WERI-Rb-1 (cell line): ENCODE results near the gene ABLIM2.

Source experiments
- DNase-seq: peaks from one replicate; pipeline ENCODE4 v3.0.0-alpha.2; 2020
- H3K27ac ChIP-seq: fragments of 250-450 bp; sonication (Bioruptor Pico); 2 replicates; pipeline ENCODE4 v1.5.1; 2020; ENCODE audit warnings: mild to moderate bottlenecking, moderate library complexity
- H3K27me3 ChIP-seq: fragments of 250-450 bp; sonication (Bioruptor Pico); 2 replicates; pipeline ENCODE4 v1.5.1; 2021; ENCODE audit warnings: mild to moderate bottlenecking, low read depth, moderate library complexity; ENCODE audit not compliant: insufficient read depth, severe bottlenecking
- H3K36me3 ChIP-seq: fragments of 250-450 bp; sonication (Bioruptor Pico); 2 replicates; pipeline ENCODE4 v1.5.1; 2020; ENCODE audit warnings: mild to moderate bottlenecking, moderate library complexity
- H3K4me3 ChIP-seq: 2 replicates; pipeline ENCODE4 v1.5.1; 2011; ENCODE audit warnings: low read depth, mild to moderate bottlenecking, control low read depth, low read length
- H3K9me3 ChIP-seq: fragments of 250-450 bp; sonication (Bioruptor Pico); 2 replicates; pipeline ENCODE4 v1.5.1; 2021; ENCODE audit warnings: mild to moderate bottlenecking, moderate library complexity; ENCODE audit not compliant: severe bottlenecking
- TF ChIP-seq, protein P1 (sequence below): IDR thresholded peaks from 2 replicates; pipeline ENCODE4 v1.5.1; 2011; ENCODE audit warnings: low read depth, mild to moderate bottlenecking, control low read depth, inconsistent platforms, low read length

The ABLIM2 gene

GRCh38 chr4:8121292-8122015 is 37.2 kb downstream of the ABLIM2 start:
- Histone ChIP-seq H3K9me3 (no peaks in the 10 kb centered on the region), H3K36me3 (no peaks in the 10 kb centered on the region), H3K27me3 (no peaks in the 10 kb centered on the region), H3K4me3 (no peak overlapping the region), H3K27ac (no peak overlapping the region)
- no peak for DNase-seq
- TF ChIP-seq, protein P1, sequence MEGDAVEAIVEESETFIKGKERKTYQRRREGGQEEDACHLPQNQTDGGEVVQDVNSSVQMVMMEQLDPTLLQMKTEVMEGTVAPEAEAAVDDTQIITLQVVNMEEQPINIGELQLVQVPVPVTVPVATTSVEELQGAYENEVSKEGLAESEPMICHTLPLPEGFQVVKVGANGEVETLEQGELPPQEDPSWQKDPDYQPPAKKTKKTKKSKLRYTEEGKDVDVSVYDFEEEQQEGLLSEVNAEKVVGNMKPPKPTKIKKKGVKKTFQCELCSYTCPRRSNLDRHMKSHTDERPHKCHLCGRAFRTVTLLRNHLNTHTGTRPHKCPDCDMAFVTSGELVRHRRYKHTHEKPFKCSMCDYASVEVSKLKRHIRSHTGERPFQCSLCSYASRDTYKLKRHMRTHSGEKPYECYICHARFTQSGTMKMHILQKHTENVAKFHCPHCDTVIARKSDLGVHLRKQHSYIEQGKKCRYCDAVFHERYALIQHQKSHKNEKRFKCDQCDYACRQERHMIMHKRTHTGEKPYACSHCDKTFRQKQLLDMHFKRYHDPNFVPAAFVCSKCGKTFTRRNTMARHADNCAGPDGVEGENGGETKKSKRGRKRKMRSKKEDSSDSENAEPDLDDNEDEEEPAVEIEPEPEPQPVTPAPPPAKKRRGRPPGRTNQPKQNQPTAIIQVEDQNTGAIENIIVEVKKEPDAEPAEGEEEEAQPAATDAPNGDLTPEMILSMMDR: no peak

DNA sequence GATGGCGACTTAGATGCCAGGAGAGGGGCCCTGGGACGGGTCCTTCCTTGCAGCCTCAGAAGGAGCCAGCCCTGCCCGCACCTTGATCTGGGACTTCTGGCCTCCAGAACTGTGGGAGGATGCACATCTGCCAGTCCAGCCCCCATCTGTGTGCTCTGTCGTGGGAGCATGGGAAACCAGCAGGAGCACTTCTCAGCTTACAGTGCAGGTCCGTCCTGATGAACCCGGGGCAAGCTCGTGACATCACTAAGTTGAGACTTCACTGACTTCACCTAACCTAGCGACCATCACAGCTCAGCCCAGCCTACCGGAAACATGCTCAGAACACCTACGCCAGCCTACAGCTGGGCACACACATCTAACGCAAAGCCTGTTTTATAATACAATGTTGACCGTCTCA is 38.1 kb downstream of the ABLIM2 start:
- no peak for DNase-seq
- Histone ChIP-seq H3K4me3 (no peak overlapping the region), H3K36me3 (no peaks in the 10 kb centered on the region), H3K27me3 (no peaks in the 10 kb centered on the region), H3K27ac (no peak overlapping the region), H3K9me3 (no peaks in the 10 kb centered on the region)
- TF ChIP-seq, protein P1: no peak

DNA sequence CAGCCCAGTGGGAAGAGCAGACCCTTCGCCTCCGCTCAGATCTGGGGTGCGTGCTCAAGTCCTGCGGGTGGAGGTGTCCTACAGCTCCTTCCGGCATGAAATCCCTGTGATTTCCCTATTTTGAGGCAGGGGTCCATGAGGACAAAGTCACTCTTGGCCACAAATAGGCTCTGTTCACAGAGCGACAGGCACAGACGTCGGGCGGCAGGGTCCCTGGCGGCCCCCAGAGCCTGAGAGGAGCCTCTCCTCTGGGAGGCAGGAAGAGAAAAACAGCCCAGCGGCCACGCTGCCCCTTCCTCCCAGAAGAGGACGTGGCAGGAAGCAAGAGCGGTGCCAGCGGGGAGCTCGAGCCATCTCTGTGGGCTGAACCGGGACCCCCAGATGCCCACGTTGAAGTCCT is 38.7 kb downstream of the ABLIM2 start:
- no peaks in the 10 kb centered on the region for H3K27me3 ChIP-seq
- no peak for DNase-seq
- TF ChIP-seq, protein P1: no peak
- H3K4me3 ChIP-seq: no peak overlapping the region
- no peaks in the 10 kb centered on the region for H3K9me3 ChIP-seq
- no peaks in the 10 kb centered on the region for H3K36me3 ChIP-seq
- no peak overlapping the region for H3K27ac ChIP-seq

DNA sequence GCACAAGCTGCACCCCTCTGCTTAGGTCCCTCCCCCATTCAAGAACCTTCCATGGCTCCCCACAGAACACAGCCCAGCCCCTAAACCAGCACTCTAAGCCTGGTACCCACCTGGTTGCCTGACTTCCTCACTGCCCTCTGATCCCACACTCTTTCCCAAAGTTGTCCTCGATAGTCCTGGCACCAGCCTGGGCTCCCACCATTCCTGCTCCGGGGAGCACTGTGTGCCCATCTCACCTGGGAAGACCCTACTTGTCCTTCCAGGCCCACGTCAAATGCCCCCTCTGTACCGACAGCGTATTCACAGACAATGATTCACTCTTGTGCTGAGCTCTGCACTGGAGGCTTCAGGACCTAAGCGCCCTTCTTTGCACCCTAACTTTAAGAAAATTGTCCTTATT is 40.1 kb downstream of the ABLIM2 start:
- H3K4me3 ChIP-seq: no peak overlapping the region
- no peaks in the 10 kb centered on the region for H3K27me3 ChIP-seq
- DNase-seq: no peak
- H3K36me3 ChIP-seq: no peaks in the 10 kb centered on the region
- H3K27ac ChIP-seq: no peak overlapping the region
- no peaks in the 10 kb centered on the region for H3K9me3 ChIP-seq
- TF ChIP-seq, protein P1: no peak

DNA sequence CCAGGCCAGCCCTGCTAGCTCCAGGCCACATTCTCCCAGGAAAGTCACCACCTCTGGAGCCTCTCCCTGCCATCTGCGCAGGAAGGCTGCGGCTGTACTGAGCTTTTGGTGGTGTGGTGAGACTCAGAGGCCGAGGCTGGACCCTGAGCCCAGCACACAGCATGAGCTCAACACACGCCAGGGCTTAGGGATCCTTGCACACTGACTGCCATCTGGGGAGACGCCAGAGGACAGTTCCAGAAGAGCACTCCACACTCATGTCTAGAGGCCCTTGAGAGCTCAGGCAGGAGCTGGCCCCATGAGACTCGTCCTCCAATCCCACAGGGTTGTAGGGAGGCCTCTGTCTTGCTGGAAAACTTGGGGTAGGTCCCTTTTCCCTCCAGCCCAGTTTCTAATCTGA is 40.6 kb downstream of the ABLIM2 start:
- H3K9me3 ChIP-seq: no peaks in the 10 kb centered on the region
- DNase-seq: no peak
- H3K36me3 ChIP-seq: no peaks in the 10 kb centered on the region
- no peak overlapping the region for H3K4me3 ChIP-seq
- TF ChIP-seq, protein P1: no peak
- no peak overlapping the region for H3K27ac ChIP-seq
- no peaks in the 10 kb centered on the region for H3K27me3 ChIP-seq

DNA sequence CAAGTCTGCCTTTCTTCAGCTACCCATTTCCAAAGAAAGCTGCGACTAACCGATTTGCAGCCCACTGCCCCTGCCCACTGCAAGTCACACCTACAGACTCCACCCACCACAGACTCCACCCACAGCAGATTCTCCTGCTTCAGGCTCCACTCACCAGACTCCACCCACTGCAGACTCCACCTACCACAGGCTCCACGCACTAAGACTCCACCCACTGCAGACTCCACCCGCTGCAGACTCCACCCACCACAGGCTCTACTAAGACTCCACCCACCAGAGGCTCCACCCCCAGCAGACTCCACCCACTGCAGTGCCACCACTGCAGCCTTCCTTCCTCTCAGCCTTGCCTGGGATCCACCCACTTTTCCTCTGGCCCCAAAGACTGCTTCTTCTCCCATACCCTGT is 41.3 kb downstream of the ABLIM2 start:
- H3K4me3 ChIP-seq: no peak overlapping the region
- TF ChIP-seq, protein P1: no peak
- no peak overlapping the region for H3K27ac ChIP-seq
- no peaks in the 10 kb centered on the region for H3K27me3 ChIP-seq
- peak; percentile 65 for DNase-seq
- H3K9me3 ChIP-seq: no peaks in the 10 kb centered on the region
- H3K36me3 ChIP-seq: no peaks in the 10 kb centered on the region
